ENCODE data around the gene MEIS1.

MEIS1 gene

GRCh38 chr2:66581339-66582103, 146.6 kb downstream of the MEIS1 start:
- no peaks in the 10 kb centered on the region for H3K36me3 Mint-ChIP-seq (ENCODE audit: low read depth)
- no peak overlapping the region for H3K4me3 Mint-ChIP-seq
- peaks cover 53% of the 10 kb centered on the region for H3K27me3 Mint-ChIP-seq (ENCODE audit: low read depth)
- no peak overlapping the region for H3K27ac Mint-ChIP-seq
- no peaks in the 10 kb centered on the region for H3K9me3 Mint-ChIP-seq
- peaks cover 3% of the 10 kb centered on the region for H3K4me1 Mint-ChIP-seq (ENCODE audit: low read depth)

GRCh38 chr2:66582104-66582986, 147.4 kb downstream of the MEIS1 start:
- H3K27ac Mint-ChIP-seq: no peak overlapping the region
- peaks cover 3% of the 10 kb centered on the region for H3K4me1 Mint-ChIP-seq (ENCODE audit: low read depth)

GRCh38 chr2:66582987-66583880, 148.3 kb downstream of the MEIS1 start:
- Mint-ChIP-seq H3K9me3 (no peaks in the 10 kb centered on the region), H3K4me3 (no peak overlapping the region), H3K36me3 (ENCODE audit: low read depth) (no peaks in the 10 kb centered on the region), H3K4me1 (ENCODE audit: low read depth) (peaks cover 3% of the 10 kb centered on the region), H3K27me3 (ENCODE audit: low read depth) (peaks cover 36% of the 10 kb centered on the region), H3K27ac (no peak overlapping the region)

More at GRCh38 chr2:66582104-66582986, 147.4 kb downstream of the MEIS1 start:
- H3K4me3 Mint-ChIP-seq: no peak overlapping the region
- peaks cover 45% of the 10 kb centered on the region for H3K27me3 Mint-ChIP-seq (ENCODE audit: low read depth)
- no peaks in the 10 kb centered on the region for H3K36me3 Mint-ChIP-seq (ENCODE audit: low read depth)
- no peaks in the 10 kb centered on the region for H3K9me3 Mint-ChIP-seq

GRCh38 chr2:66583881-66584280, 149.0 kb downstream of the MEIS1 start:
- H3K27me3 Mint-ChIP-seq (ENCODE audit: low read depth): peaks cover 30% of the 10 kb centered on the region
- H3K4me3 Mint-ChIP-seq: no peak overlapping the region
- no peak overlapping the region for H3K27ac Mint-ChIP-seq
- no peaks in the 10 kb centered on the region for H3K36me3 Mint-ChIP-seq (ENCODE audit: low read depth)
- peaks cover 3% of the 10 kb centered on the region for H3K4me1 Mint-ChIP-seq (ENCODE audit: low read depth)
- no peaks in the 10 kb centered on the region for H3K9me3 Mint-ChIP-seq

- Mint-ChIP-seq H3K36me3 (ENCODE audit: low read depth) (no peaks in the 10 kb centered on the region), H3K4me3 (no peak overlapping the region), H3K27me3 (ENCODE audit: low read depth) (peaks cover 13% of the 10 kb centered on the region), H3K27ac (no peak overlapping the region), H3K4me1 (ENCODE audit: low read depth) (peaks cover 3% of the 10 kb centered on the region), H3K9me3 (no peaks in the 10 kb centered on the region)
Observed at GRCh38 chr2:66585587-66585986, 150.7 kb downstream of the MEIS1 start.

DNA sequence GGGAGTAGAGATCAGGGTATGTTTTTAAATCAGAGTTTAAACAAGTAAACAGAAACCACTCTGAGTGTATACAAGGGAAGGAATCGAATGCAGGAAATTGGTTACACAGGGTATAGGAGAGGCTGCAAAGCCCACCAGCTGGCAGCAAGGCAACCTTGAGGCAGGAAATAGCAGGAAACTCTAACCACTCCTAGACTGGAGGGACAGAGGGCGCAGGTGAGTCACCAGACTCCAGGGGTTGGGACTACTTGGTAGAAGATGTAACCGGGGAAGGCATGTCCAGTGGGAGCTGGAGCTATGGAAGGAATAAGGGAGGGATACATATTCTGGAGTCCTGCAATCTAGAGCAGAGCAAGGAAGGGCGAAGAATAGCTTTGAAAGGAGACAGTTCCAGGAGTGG, 152.3 kb downstream of the MEIS1 start:
- Mint-ChIP-seq H3K9me3 (no peaks in the 10 kb centered on the region), H3K27ac (no peak overlapping the region), H3K4me3 (no peak overlapping the region), H3K4me1 (ENCODE audit: low read depth) (no peaks in the 10 kb centered on the region), H3K27me3 (ENCODE audit: low read depth) (peaks cover 6% of the 10 kb centered on the region), H3K36me3 (ENCODE audit: low read depth) (no peaks in the 10 kb centered on the region)

DNA sequence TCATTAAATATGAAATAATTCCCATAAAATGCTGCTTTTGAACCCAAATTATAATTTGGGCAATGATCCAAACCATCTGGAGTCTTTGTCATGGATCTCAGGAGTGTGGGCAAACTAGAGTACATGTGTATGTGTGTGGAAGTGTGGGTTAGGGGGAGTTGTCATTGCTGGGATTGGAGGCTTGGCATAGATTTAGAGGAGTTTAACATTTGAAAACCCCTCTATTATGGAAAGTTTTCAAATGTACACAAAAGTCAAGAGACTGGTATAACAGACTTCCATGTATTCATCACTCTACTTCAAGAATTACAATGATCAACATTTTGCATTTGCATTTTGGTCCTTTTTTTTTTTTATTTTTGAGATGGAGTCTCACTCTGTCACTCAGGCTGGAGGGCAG, 159.1 kb downstream of the MEIS1 start:
- Mint-ChIP-seq H3K27me3 (ENCODE audit: low read depth) (no peaks in the 10 kb centered on the region), H3K4me3 (no peak overlapping the region), H3K4me1 (ENCODE audit: low read depth) (no peaks in the 10 kb centered on the region), H3K27ac (no peak overlapping the region), H3K36me3 (ENCODE audit: low read depth) (no peaks in the 10 kb centered on the region), H3K9me3 (no peaks in the 10 kb centered on the region)

- Mint-ChIP-seq H3K36me3 (ENCODE audit: low read depth) (no peaks in the 10 kb centered on the region), H3K27me3 (ENCODE audit: low read depth) (no peaks in the 10 kb centered on the region), H3K27ac (no peak overlapping the region), H3K4me1 (ENCODE audit: low read depth) (no peaks in the 10 kb centered on the region), H3K9me3 (no peaks in the 10 kb centered on the region), H3K4me3 (no peak overlapping the region)
Observed at GRCh38 chr2:66595556-66595955, 160.6 kb downstream of the MEIS1 start.

DNA sequence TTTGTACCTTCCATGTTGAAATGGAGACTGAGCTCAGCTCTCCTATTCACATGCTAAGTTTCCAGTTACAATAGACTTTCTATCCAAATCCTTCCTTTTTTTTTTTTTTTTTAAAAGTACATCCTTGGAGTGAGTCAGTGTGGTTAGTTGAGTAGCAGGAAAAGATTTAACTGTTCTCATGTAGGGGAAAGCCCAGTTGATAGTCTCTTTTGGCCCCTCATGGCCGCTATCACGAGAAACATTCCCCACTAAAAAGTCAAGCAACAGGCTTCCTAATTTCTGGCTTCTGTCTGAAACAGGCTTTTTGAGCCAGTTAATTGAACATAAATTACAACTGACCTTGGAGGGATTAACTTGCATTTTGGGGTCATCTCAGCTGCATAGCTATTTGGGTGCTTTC, 161.3 kb downstream of the MEIS1 start:
- Mint-ChIP-seq H3K27me3 (ENCODE audit: low read depth) (no peaks in the 10 kb centered on the region), H3K27ac (no peak overlapping the region), H3K4me1 (ENCODE audit: low read depth) (no peaks in the 10 kb centered on the region), H3K9me3 (no peaks in the 10 kb centered on the region), H3K4me3 (no peak overlapping the region), H3K36me3 (ENCODE audit: low read depth) (no peaks in the 10 kb centered on the region)

GRCh38 chr2:66601624-66602023, 166.7 kb downstream of the MEIS1 start:
- H3K27ac Mint-ChIP-seq: no peak overlapping the region
- no peaks in the 10 kb centered on the region for H3K36me3 Mint-ChIP-seq (ENCODE audit: low read depth)
- H3K4me3 Mint-ChIP-seq: no peak overlapping the region
- H3K27me3 Mint-ChIP-seq (ENCODE audit: low read depth): no peaks in the 10 kb centered on the region
- no peaks in the 10 kb centered on the region for H3K4me1 Mint-ChIP-seq (ENCODE audit: low read depth)
- no peaks in the 10 kb centered on the region for H3K9me3 Mint-ChIP-seq

DNA sequence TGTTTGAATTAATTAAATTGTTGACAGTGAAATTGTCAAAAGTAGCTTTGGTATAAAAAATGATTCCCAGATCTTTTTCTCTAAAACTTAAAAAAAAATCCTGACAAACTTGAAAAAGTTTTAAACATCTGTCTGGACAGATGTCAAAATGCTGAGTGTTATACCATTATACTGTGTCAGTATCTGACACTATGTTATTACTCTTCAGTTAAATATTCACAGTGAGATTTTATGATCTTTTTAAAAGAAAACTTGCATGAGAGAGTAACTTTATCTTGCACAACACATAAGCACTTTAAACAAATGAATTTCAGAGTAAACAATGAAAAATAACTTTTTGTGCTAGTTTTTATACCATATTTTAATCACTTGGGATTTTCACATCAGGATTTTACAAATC, 167.4 kb downstream of the MEIS1 start:
- Mint-ChIP-seq H3K36me3 (ENCODE audit: low read depth) (no peaks in the 10 kb centered on the region), H3K27ac (no peak overlapping the region), H3K27me3 (ENCODE audit: low read depth) (no peaks in the 10 kb centered on the region), H3K4me1 (ENCODE audit: low read depth) (no peaks in the 10 kb centered on the region), H3K9me3 (no peaks in the 10 kb centered on the region), H3K4me3 (no peak overlapping the region)

- H3K9me3 Mint-ChIP-seq: no peaks in the 10 kb centered on the region
- H3K36me3 Mint-ChIP-seq (ENCODE audit: low read depth): no peaks in the 10 kb centered on the region
- no peaks in the 10 kb centered on the region for H3K4me1 Mint-ChIP-seq (ENCODE audit: low read depth)
- no peak overlapping the region for H3K27ac Mint-ChIP-seq
- no peak overlapping the region for H3K4me3 Mint-ChIP-seq
- H3K27me3 Mint-ChIP-seq (ENCODE audit: low read depth): no peaks in the 10 kb centered on the region
Observed at GRCh38 chr2:66604326-66604725, 169.4 kb downstream of the MEIS1 start.

DNA sequence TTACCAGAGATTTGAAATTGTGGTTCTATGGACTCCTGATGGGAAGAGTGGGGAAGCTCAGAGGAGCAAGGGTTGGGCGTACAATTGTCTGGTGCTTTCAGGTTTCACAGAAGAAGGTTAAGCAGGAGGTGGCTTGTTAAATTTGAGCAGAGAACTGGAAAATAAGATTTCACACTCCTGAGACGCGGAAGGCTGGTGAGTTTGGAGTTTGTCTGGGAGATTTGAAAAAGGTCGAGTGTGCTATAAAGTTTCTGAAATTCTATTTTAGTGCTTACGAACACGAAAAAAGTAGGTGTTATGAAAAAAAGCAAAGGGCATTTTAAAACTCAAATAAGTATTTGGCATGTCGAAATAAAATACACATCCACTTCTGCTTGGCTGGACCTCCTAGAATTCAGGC, 170.1 kb downstream of the MEIS1 start:
- H3K4me1 Mint-ChIP-seq (ENCODE audit: low read depth): no peaks in the 10 kb centered on the region
- H3K4me3 Mint-ChIP-seq: no peak overlapping the region
- no peaks in the 10 kb centered on the region for H3K9me3 Mint-ChIP-seq
- no peaks in the 10 kb centered on the region for H3K27me3 Mint-ChIP-seq (ENCODE audit: low read depth)
- H3K27ac Mint-ChIP-seq: no peak overlapping the region
- H3K36me3 Mint-ChIP-seq (ENCODE audit: low read depth): no peaks in the 10 kb centered on the region

- Mint-ChIP-seq H3K36me3 (ENCODE audit: low read depth) (no peaks in the 10 kb centered on the region), H3K4me3 (no peak overlapping the region), H3K27me3 (ENCODE audit: low read depth) (no peaks in the 10 kb centered on the region), H3K27ac (no peak overlapping the region), H3K9me3 (no peaks in the 10 kb centered on the region), H3K4me1 (ENCODE audit: low read depth) (no peaks in the 10 kb centered on the region)
Observed at GRCh38 chr2:66607152-66607551, 172.2 kb downstream of the MEIS1 start.

Measured in T-helper 1 cell treated with Interleukin-12 subunit alpha and Interleukin-12 subunit beta and Interleukin-4 antibody, amounts not matched to agents 30 μg/mL and 1 μg/mL, for 36 hours (primary cell).